Esophagus muscularis mucosa (tissue), 4 donors: Measurements from ENCODE around the gene IRAG1. TPM values are rescaled to one million over a fixed set of nuclear protein-coding genes. Genes with fewer than 3 reads are reported as not detected.

Source experiments
- DNase-seq: peaks from one replicate; pipeline ENCODE4 v3.0.0-alpha.2; 2017; ENCODE audit errors: extremely low spot score
- H3K27ac ChIP-seq, 4 donors: fragments of 200-600 bp; sonication (generic); replicated peaks in 1 of 4; 1 replicate in 3 of 4; 2 replicates in 1 of 4; pipeline ENCODE4 v1.5.1; 2016 to 2019; ENCODE audit warnings: mild to moderate bottlenecking in 1 of 4
- H3K27me3 ChIP-seq, 4 donors: fragments of 200-600 bp; sonication (generic); one replicate each; pipeline versions ENCODE4 v1.5.1 to v1.6.0; 2016 to 2019
- H3K36me3 ChIP-seq, 4 donors: fragments of 200-600 bp; sonication (generic); one replicate each; pipeline ENCODE4 v1.5.1; 2016 to 2019
- H3K4me1 ChIP-seq, 4 donors: fragments of 200-600 bp; sonication (generic); one replicate each; pipeline ENCODE4 v1.5.1; 2016 to 2019
- H3K4me3 ChIP-seq, 4 donors: fragments of 200-600 bp; sonication (generic); 1 replicate in 2 of 4; 2 replicates in 2 of 4; pipeline ENCODE4 v1.5.1; 2016 to 2019; ENCODE audit warnings: mild to moderate bottlenecking in 4 of 4, moderate library complexity in 1 of 4
- H3K9me3 ChIP-seq, 4 donors: fragments of 200-600 bp; sonication (generic); 1 replicate in 3 of 4; 2 replicates in 1 of 4; pipeline ENCODE4 v1.5.1; 2016 to 2019
- EP300 ChIP-seq: sonication (generic); formaldehyde crosslinking; IDR thresholded peaks from one replicate; pipeline ENCODE4 v1.6.1; 2017; ENCODE audit warnings: antibody characterized with exemption
- POLR2A ChIP-seq: fragments of 450-650 bp; IDR thresholded peaks from one replicate; pipeline ENCODE4 v1.6.1; 2017; ENCODE audit warnings: antibody characterized with exemption, moderate library complexity, mild to moderate bottlenecking, low read depth
- POLR2AphosphoS5 ChIP-seq, 2 donors: sonication (generic); formaldehyde crosslinking; IDR thresholded peaks; one replicate each; pipeline ENCODE4 v1.6.1; 2017; ENCODE audit warnings: antibody characterized with exemption in 2 of 2
- WGBS: methylation state at CpG from one replicate; pipeline ENCODE4 v1.1.5; 2018; 5-methylcytosine and 5-hydroxymethylcytosine counted together
- intact Hi-C: fragments of 100-400 bp; cut with DNase I; formaldehyde crosslinking; loops from one replicate; pipeline ENCODE4 v1.15.1; 2023
- total RNA-seq, 4 donors: library from RNA; depleted of rRNA; stranded (reverse); fragments of >200 nt; gene quantifications; one replicate each; pipeline versions ENCODE4 v1.1.0 to v1.2.1, GENCODE V29; 2016
- TF ChIP-seq, protein P1 (sequence below), 3 experiments: fragments of 200-600 bp in 2 of 3; fragments of 450-650 bp in 1 of 3; sonication (generic) in 2 of 3; IDR thresholded peaks; one replicate each; pipeline ENCODE4 v1.5.1; 2017 to 2019; ENCODE audit warnings: antibody characterized with exemption in 3 of 3, mild to moderate bottlenecking in 2 of 3, moderate library complexity in 1 of 3

IRAG1 gene
- total RNA-seq, 4 donors from 2014 or later, result 205 to 338 (median 276) TPM

DNA sequence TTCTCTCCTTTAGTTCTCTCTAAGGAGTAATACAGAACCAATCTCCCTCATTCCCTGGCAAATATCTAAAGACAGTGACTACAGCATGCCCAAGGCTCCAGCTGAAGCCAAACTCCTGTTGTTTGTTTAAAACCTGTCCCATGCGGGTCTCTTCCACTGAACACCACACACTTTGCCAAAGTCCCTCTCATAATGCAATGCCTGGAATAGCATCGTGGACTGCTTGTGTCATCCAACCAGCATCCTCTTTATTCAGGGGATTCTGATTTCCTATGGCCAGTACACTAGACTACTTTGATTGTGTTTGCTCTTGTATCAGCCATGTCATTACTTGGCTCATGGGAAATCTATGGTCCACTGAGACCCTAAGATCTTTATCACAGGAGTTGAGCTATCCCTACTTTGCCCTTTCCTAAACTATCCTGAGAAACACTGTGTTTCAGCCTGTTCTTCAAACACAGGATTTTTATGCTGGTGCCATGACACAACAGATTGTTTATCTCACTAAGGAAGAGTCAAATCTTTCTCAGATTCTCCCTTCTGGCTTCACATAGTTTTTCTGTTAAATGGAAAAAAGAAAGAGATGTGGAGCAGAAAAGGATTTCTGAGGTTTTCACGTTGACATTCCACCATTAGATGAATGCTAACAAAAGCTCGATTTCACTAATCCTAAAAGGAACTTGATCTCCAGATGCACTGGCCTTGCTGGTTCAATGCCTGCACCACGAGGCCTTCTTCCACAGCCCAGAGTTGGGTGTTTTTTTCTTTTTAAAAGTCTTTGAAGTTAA, 15.9 kb upstream of the IRAG1 start:
- H3K4me3 ChIP-seq, result no peak overlapping the region
- H3K27me3 ChIP-seq, result no peaks in the 10 kb centered on the region
- peak overlapping the region in 1 of 4 donors; percentile 23 for H3K27ac ChIP-seq
- no peaks in the 10 kb centered on the region for H3K36me3 ChIP-seq
- TF ChIP-seq POLR2A (no peak), EP300 (no peak), POLR2AphosphoS5 (IDR thresholded peaks at IDR 0.05) (no peak)
- DNase-seq, result no peak
- H3K9me3 ChIP-seq, result no peaks in the 10 kb centered on the region
- intact Hi-C loops, result no loop called here
- 64% methylated on average over 5 of the region's 5 CpGs for WGBS
- H3K4me1 ChIP-seq, result peaks cover 0 to 27% (median 15%) of the 10 kb centered on the region in 4 donors

DNA sequence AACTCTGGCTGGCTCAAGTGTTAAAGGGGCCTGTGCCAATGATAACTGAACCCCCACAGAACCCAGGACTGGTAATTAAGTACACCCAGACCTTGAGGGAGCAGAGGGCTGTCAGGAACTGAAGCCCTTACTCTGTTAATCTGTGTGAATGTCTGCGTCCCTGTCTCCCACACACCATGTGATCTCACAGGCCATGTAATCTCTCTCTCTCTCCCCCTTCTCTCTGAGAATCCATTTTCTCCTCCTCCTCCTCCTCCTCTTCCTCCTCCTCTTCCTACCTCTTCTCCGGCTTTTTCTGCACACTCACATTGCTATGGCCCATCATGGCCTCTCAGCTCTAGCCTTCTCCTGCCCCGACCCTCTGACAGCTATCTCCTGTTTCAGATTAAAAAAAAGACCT, 14.6 kb upstream of the IRAG1 start:
- no peaks in the 10 kb centered on the region for H3K9me3 ChIP-seq

DNA sequence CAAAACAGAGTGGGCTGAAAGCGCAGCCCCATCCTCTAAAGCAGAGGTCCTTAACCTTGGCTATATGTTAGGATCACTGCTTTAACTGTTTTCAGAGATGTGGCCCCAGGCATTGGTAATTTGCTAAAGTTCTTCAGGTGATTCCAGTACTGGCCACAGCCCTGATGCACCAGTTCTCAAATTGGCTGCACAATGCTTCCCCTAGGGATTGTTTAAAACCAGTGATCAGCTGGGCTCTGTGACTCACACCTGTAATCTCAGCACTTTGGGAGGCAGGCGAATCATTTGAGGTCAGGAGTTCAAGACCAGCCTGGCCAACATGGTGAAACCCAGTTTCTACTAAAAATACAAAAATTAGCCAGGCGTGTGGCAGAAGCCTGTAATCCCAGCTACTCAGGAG, 8.4 kb upstream of the IRAG1 start:
- no peak for TF ChIP-seq POLR2A
- H3K27ac ChIP-seq, result no peak overlapping the region
- no peak for DNase-seq
- H3K4me1 ChIP-seq, result peaks cover 0 to 6% (median 5%) of the 10 kb centered on the region in 4 donors
- no peaks in the 10 kb centered on the region for H3K9me3 ChIP-seq
- H3K36me3 ChIP-seq, result no peaks in the 10 kb centered on the region
- no peaks in the 10 kb centered on the region for H3K27me3 ChIP-seq
- 84% methylated on average over 3 of the region's 3 CpGs for WGBS
- H3K4me3 ChIP-seq, result no peak overlapping the region
- intact Hi-C loops, result no loop called here

More for the DNA sequence above, 14.6 kb upstream of the IRAG1 start:
- H3K36me3 ChIP-seq, result no peaks in the 10 kb centered on the region
- no peak overlapping the region for H3K4me3 ChIP-seq
- H3K27me3 ChIP-seq, result no peaks in the 10 kb centered on the region
- no peak for DNase-seq
- H3K27ac ChIP-seq, result no peak overlapping the region
- WGBS, result 97% methylated on average over 3 of the region's 3 CpGs
- intact Hi-C loops, result no loop called here
- H3K4me1 ChIP-seq, result peaks cover 0 to 19% (median 6%) of the 10 kb centered on the region in 4 donors
- no peak for TF ChIP-seq POLR2AphosphoS5 (IDR thresholded peaks at IDR 0.05)
- no peak for TF ChIP-seq EP300
- TF ChIP-seq POLR2A, result no peak
- TF ChIP-seq, protein P1, sequence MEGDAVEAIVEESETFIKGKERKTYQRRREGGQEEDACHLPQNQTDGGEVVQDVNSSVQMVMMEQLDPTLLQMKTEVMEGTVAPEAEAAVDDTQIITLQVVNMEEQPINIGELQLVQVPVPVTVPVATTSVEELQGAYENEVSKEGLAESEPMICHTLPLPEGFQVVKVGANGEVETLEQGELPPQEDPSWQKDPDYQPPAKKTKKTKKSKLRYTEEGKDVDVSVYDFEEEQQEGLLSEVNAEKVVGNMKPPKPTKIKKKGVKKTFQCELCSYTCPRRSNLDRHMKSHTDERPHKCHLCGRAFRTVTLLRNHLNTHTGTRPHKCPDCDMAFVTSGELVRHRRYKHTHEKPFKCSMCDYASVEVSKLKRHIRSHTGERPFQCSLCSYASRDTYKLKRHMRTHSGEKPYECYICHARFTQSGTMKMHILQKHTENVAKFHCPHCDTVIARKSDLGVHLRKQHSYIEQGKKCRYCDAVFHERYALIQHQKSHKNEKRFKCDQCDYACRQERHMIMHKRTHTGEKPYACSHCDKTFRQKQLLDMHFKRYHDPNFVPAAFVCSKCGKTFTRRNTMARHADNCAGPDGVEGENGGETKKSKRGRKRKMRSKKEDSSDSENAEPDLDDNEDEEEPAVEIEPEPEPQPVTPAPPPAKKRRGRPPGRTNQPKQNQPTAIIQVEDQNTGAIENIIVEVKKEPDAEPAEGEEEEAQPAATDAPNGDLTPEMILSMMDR (IDR thresholded peaks at IDR 0.05), result no peak

DNA sequence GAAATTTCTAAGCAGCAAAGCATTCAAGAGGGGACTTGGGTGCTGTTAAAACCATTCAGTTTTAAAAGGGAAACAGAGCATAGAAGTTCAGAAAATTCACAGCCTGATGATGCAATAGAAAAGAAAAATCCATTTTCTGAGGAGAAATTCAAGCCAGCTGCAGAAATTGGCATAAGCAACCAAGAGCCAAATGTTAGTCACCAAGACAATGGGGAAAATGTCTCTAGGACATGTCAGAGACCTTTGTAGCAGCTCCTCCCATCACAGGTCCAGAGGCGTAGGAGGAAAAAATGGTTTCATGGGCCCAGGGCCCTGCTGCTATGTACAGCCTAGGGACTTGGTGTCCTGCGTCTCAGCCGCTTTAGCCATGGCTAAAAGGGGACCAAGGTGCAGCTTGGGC, 5.5 kb upstream of the IRAG1 start:
- H3K9me3 ChIP-seq, result no peaks in the 10 kb centered on the region
- no peaks in the 10 kb centered on the region for H3K27me3 ChIP-seq
- H3K36me3 ChIP-seq, result no peaks in the 10 kb centered on the region
- no peak for DNase-seq
- peaks cover 0 to 29% (median 25%) of the 10 kb centered on the region in 4 donors for H3K4me1 ChIP-seq
- no peak overlapping the region for H3K4me3 ChIP-seq
- H3K27ac ChIP-seq, result no peak overlapping the region
- WGBS, result 97% methylated on average over 3 of the region's 3 CpGs
- TF ChIP-seq POLR2A (no peak), EP300 (no peak), POLR2AphosphoS5 (IDR thresholded peaks at IDR 0.05) (no peak)
- TF ChIP-seq, protein P1 (IDR thresholded peaks at IDR 0.05), result no peak
- intact Hi-C loops, result loop anchor here (5.0 to 10.0 kb wide), 2 partner anchors 33 to 74 kb away; no protein-coding TSS in a partner anchor

DNA sequence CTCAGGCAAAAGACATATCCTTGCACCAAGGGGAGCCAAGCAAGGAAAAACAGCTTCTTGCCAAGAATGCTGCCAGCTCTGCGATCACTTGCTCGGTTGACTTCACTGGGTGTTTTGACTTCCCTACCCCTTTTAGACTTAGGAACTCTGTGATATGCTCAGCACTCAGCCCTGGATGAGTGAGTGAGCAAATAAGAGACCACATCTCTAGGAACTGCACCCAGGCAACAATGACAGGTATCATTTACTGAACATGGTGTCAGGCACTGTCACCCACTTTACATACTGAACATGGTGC, 3.7 kb upstream of the IRAG1 start:
- peaks cover 0 to 37% (median 31%) of the 10 kb centered on the region in 4 donors for H3K4me1 ChIP-seq
- H3K4me3 ChIP-seq, result no peak overlapping the region
- no peaks in the 10 kb centered on the region for H3K36me3 ChIP-seq
- H3K27me3 ChIP-seq, result no peaks in the 10 kb centered on the region
- no peaks in the 10 kb centered on the region for H3K9me3 ChIP-seq
- TF ChIP-seq, protein P1 (IDR thresholded peaks at IDR 0.05), result no peak
- TF ChIP-seq POLR2AphosphoS5 (IDR thresholded peaks at IDR 0.05) (no peak), POLR2A (no peak), EP300 (no peak)
- no peak for DNase-seq
- peak overlapping the region; percentile 42 to 90 (median 54) for H3K27ac ChIP-seq
- WGBS, result 45% methylated on average over 1 of the region's 2 CpGs
- intact Hi-C loops, result loop anchor here (5.0 to 10.0 kb wide), 2 partner anchors 35 to 72 kb away; no protein-coding TSS in a partner anchor
